ENCODE measurements around the gene BMP2. TPM values are rescaled to one million over a fixed set of nuclear protein-coding genes. Genes with fewer than 3 reads are reported as not detected.

The BMP2 gene
- total RNA-seq = 9.2 to 10.5 TPM (median 9.4 TPM) in 3 replicates

GRCh38 chr20:6767536-6768227 is at the start of gene BMP2:
TSS of gene BMP2 (plus strand) at chr20:6767686. CDS start at chr20:6770127, 2,441 bp downstream.
- TF ChIP-seq, protein P1, sequence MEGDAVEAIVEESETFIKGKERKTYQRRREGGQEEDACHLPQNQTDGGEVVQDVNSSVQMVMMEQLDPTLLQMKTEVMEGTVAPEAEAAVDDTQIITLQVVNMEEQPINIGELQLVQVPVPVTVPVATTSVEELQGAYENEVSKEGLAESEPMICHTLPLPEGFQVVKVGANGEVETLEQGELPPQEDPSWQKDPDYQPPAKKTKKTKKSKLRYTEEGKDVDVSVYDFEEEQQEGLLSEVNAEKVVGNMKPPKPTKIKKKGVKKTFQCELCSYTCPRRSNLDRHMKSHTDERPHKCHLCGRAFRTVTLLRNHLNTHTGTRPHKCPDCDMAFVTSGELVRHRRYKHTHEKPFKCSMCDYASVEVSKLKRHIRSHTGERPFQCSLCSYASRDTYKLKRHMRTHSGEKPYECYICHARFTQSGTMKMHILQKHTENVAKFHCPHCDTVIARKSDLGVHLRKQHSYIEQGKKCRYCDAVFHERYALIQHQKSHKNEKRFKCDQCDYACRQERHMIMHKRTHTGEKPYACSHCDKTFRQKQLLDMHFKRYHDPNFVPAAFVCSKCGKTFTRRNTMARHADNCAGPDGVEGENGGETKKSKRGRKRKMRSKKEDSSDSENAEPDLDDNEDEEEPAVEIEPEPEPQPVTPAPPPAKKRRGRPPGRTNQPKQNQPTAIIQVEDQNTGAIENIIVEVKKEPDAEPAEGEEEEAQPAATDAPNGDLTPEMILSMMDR (IDR thresholded peaks at IDR 0.05; ENCODE audit: unreplicated experiment) = no peak
- Mint-ChIP-seq H3K27ac (no peak within 1 kb of the TSS), H3K9me3 (no peaks in the 10 kb centered on the region), H3K4me3 (peak within 1 kb of the TSS; percentile 73), H3K36me3 (no peaks in the 10 kb centered on the region), H3K4me1 (peaks cover 23% of the 10 kb centered on the region), H3K27me3 (ENCODE audit: low read depth) (peaks cover 36% of the 10 kb centered on the region)
- DNase-seq (ENCODE audit: low spot score in 2 of 2, unreplicated experiment in 2 of 2) = peak; percentile 40 to 67

GRCh38 chr20:6718662-6719368 is 48.7 kb upstream of the BMP2 start:
- H3K9me3 Mint-ChIP-seq = peaks cover 12% of the 10 kb centered on the region
- no peak overlapping the region for H3K4me3 Mint-ChIP-seq
- TF ChIP-seq, protein P1 (IDR thresholded peaks at IDR 0.05; ENCODE audit: unreplicated experiment) = no peak
- H3K27me3 Mint-ChIP-seq (ENCODE audit: low read depth) = no peaks in the 10 kb centered on the region
- H3K27ac Mint-ChIP-seq = no peak overlapping the region
- DNase-seq (ENCODE audit: low spot score in 2 of 2, unreplicated experiment in 2 of 2) = no peak
- H3K4me1 Mint-ChIP-seq = no peaks in the 10 kb centered on the region
- peaks cover 3% of the 10 kb centered on the region for H3K36me3 Mint-ChIP-seq

DNA sequence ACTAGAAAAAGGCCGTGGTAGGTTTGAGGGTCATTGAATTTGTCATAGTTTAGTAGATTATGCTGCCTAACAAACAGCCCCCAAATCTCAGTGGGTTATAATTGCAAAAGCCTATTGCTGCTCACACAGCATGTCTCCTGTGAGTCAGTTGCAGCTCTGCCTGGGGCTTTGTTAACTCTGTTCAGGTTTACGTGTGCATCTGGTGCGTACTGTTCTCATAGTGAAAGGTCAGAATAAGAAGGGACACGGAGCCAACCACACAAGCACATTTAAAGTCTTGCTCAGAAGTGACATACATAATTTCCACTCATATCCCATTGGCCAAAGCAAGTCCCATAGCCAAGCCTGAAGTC is 48.1 kb upstream of the BMP2 start:
- Mint-ChIP-seq H3K9me3 (peaks cover 12% of the 10 kb centered on the region), H3K27me3 (ENCODE audit: low read depth) (no peaks in the 10 kb centered on the region), H3K4me3 (no peak overlapping the region), H3K4me1 (no peaks in the 10 kb centered on the region), H3K36me3 (peaks cover 3% of the 10 kb centered on the region), H3K27ac (no peak overlapping the region)
- TF ChIP-seq, protein P1 (IDR thresholded peaks at IDR 0.05; ENCODE audit: unreplicated experiment) = no peak
- no peak for DNase-seq (ENCODE audit: low spot score in 2 of 2, unreplicated experiment in 2 of 2)

DNA sequence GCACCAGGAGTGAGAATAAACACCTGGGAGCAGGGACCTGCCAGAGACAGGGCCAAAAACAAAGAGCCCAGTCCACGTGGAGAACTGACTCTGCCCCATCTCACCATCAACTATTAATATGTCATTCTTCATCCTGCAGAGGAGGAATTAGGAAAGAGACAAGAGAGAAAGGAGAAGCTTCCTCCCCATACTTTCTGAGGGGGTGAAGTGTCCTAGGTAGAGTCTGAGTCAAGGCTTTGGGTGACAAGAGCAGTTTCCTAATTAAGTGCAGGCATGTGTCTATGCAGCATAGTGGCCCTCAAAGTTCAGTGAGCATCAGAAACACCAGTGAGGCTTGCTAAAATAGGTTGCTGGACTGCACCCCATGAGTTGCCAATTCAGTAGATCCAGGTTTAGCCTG is 40.7 kb upstream of the BMP2 start:
- Mint-ChIP-seq H3K4me1 (no peaks in the 10 kb centered on the region), H3K27ac (no peak overlapping the region), H3K9me3 (no peaks in the 10 kb centered on the region), H3K27me3 (ENCODE audit: low read depth) (no peaks in the 10 kb centered on the region), H3K4me3 (no peak overlapping the region), H3K36me3 (no peaks in the 10 kb centered on the region)
- DNase-seq (ENCODE audit: low spot score in 2 of 2, unreplicated experiment in 2 of 2) = no peak
- TF ChIP-seq, protein P1 (IDR thresholded peaks at IDR 0.05; ENCODE audit: unreplicated experiment) = no peak

GRCh38 chr20:6730672-6731328 is 36.7 kb upstream of the BMP2 start:
- Mint-ChIP-seq H3K27ac (no peak overlapping the region), H3K27me3 (ENCODE audit: low read depth) (no peaks in the 10 kb centered on the region)
- TF ChIP-seq, protein P1 (IDR thresholded peaks at IDR 0.05; ENCODE audit: unreplicated experiment) = no peak

More at GRCh38 chr20:6730672-6731328, 36.7 kb upstream of the BMP2 start:
- Mint-ChIP-seq H3K4me3 (no peak overlapping the region), H3K4me1 (peaks cover 1% of the 10 kb centered on the region), H3K36me3 (no peaks in the 10 kb centered on the region), H3K9me3 (peaks cover 10% of the 10 kb centered on the region)
- DNase-seq (ENCODE audit: low spot score in 2 of 2, unreplicated experiment in 2 of 2) = no peak

All from mesothelial cell of epicardium (in vitro differentiated cells).